HG03103 (cell line): Measurements from ENCODE around the gene HS2ST1.

Experiments used
- ATAC-seq: cut with Tn5 transposase; IDR thresholded peaks from one replicate; pipeline ENCODE4 v1.9.1; 2021; ENCODE audit warnings: low read depth; ENCODE audit not compliant: unreplicated experiment

HS2ST1 gene

DNA sequence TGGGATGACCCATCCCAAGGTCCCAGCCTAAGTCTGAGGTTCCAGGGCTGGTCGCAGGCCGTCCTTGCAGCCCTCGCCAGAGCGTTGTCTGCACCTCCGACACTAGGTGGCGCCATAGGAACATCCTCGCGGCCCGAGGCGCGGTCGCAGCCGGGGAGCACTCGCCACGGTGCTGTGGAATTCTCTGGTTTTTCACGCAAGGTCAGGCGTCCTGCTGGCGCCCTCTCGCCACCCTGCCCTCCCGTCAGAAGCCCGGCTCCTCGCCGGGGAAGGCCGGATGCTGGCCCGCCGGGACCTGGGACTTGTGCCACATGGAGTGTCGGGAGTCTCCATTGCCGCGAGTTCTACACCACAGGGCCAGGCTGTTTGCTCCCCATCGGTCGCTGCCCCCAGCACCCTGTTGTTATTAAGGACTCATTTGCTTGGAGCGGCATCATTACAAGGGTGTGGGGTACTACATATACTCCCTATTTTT, 217.4 kb downstream of the HS2ST1 start:
- ATAC-seq: peak; percentile 95

DNA sequence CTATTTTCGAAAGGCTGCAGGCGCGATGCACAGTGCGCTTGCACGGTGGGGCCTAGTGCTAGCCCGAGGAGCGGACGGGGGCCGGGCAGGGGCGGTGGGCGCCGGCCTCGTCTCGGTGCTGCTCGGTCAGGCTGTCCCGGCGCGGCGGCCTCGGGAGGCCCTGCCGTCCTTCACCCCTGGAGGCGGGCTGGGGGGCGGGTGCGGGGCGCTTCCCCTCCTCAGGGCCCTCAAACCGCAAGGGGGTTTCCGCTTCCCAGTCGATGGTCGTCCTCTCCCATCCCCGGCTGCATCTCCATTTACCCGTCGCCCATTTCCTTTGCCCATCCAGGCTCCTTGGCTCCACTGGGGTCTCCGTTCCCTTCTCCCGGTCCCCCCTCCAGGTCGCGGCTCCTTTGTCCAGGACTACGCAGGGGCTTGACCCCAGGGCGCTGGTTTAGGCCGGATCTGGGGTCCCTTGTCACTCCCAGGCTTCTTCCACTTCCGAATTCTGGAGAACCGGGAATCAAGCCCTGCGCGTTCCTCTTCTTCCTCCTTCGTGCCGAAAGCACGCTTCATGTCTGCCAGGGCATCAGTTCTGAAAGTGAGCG, 217.9 kb downstream of the HS2ST1 start:
- no peak for ATAC-seq

DNA sequence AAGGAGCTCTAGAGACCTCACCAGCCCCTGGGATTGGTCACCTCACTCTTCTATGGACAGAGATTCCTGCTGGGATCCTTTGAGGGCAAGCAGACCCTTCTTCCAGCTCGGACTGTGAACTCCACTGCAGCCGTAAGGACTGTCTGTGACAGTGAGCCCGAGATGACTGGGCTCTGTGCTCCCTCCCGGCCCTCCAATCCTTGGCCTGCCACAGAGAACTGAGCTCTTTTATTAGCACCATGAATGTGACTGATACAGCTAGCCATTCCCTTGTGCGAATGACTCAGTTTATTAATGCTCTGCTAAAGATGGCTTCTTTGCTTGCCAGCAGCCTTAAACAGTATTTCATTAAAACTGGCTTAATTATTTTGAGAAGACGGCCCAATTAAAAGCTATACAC, 219.6 kb downstream of the HS2ST1 start:
- no peak for ATAC-seq

DNA sequence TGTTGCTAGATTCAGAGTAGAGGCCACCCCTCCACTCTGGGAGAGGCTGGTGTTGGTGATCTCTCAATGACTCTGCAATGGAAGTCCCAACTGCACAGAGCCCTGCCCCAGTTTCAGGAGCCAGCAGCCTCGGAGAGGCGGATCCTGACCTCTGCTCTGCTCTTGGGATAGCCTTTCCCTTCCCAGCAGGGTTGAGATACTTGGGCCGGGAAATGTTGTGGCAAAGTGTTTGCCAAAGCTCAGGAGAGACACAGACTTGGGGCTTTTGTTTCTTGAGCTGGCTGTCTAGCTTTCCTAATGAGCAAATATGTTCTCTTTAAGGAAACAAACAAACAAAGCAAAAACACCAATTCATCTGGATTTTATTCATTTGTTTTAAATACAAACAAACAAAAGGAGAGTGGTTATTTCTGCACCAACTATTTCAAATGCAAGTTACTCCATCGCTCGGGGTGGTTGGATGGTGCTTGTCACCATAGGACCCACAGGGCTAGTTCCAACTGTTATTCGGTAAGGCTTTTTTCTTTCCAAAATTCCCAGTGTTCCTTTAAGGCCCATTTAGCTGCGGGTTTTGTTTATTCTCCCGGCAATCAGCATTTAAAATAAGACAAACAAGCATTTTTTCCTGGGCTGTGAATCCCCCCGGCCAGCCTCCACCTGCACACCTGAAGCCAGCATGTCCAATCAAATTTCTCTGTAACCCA, 220.3 kb downstream of the HS2ST1 start:
- ATAC-seq: no peak

DNA sequence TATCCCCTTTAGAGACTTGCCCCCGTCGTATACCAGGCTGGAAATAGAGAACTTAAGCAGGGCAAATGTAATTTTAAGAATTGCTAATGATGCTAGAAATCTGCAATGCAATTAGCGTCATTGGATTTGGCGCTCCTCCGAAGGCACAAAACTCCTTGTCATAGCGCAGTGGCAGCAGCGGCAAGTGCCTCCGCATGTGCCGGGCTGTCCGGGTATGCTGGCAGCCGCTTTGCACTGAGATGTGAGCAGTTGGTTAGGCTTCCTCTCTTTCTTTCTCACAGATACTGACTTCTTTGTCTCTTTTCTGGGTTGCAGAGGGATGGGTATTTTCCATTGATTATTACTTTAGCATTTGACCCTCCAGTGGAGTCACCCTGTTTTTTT, 220.9 kb downstream of the HS2ST1 start:
- no peak for ATAC-seq

DNA sequence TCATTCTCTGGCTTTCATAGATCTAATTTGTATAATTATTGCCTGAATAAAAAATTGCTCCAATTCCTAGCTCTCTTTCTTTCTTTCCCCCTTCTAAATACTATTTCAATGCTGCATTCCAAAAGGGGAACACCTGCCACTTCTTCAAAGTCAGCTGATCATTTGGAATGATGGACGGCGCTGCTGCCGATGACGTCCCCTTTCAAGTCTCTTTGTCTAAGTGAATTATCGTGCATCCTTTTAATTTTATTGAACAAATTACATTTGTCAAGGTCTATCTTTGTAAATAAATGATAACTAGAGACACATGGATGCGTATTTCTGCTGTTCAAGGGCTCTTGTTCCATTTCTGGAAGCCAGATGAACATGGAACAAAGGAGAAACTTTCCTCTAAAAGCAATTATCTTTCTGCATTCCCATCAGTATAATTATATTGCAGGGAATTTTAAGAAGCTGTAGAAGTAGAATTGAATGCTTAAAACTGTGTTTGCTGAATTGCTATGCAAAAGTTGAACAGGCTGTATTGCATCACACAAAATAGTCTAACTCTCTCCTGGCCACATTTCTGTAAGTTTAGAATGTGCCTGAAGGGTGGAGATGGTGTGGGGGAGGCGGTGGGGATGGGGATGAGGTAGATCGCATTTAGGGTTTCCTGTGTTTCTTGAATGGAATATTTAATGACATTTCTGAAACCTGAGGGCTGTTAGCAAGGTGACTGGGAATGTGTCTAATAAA, 222.3 kb downstream of the HS2ST1 start:
- ATAC-seq: no peak

DNA sequence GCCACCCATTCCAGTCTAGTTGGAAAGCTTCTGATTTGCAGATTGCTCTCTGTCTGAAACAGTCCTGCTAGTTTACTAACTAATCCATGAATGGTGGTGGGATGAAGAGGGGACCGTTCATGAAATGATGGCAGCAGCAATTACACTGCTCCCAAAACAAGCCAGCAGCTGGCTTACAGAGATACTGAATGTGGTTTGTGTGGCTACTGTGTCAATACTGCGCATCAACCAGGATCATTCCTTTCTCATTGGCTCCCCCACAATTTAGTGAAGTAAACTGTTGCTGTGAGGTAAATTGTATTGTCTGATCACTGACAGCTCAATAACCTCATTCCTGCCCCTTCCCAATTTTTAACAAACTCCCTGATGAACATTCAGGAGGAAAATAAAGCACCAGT, 222.9 kb downstream of the HS2ST1 start:
- ATAC-seq: no peak

DNA sequence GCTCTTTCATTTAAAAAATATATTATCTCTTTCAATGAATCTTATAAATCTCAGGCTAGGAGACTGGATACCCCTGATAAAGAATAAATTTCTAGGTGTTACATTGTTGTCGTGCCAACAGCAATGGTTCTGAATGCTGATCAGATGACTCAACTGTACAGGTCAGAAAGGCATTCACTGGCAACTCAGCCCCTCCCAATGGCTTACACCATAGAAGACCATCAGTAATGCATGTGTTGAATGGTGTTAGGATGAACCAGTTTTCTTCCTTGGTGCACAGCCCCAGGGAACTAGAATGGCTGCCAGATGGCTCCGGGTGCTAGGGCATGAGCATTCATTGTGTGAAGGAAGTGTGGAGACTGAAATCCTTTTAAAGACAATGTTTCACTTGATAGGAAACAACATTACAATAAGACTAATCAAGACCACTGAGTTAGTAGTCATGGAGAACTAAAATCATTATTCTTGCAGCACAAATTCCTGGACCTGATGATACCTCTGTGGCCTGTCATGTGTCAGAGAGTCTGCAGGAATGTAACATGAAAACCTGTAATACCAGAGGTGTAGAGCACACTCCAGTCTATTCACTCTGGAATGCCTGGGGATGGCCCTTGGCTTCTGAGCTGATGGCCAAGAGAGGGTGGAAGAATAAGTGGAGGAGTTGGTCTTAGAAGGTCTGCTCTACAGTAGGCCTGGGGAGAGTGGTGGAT, 226.6 kb downstream of the HS2ST1 start:
- no peak for ATAC-seq

DNA sequence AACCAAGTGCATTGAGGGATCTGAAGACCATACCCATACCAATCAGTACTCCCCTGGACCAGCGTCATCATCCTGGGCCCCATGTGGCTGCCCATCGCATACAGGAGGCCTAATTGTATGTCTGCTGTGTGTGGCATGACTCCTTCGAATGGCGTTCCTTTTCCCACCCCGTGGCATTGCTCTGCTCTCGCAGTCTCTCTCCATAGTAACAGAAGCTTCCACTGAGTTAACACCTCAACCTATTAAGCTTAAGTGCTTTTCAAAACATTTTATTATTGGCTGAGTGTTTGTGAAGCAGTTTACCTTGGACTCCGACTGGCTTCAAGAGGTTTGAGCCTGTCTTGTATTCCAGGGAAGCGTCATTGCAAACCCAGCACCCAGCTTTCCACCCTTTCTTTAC, 227.1 kb downstream of the HS2ST1 start:
- ATAC-seq: no peak

DNA sequence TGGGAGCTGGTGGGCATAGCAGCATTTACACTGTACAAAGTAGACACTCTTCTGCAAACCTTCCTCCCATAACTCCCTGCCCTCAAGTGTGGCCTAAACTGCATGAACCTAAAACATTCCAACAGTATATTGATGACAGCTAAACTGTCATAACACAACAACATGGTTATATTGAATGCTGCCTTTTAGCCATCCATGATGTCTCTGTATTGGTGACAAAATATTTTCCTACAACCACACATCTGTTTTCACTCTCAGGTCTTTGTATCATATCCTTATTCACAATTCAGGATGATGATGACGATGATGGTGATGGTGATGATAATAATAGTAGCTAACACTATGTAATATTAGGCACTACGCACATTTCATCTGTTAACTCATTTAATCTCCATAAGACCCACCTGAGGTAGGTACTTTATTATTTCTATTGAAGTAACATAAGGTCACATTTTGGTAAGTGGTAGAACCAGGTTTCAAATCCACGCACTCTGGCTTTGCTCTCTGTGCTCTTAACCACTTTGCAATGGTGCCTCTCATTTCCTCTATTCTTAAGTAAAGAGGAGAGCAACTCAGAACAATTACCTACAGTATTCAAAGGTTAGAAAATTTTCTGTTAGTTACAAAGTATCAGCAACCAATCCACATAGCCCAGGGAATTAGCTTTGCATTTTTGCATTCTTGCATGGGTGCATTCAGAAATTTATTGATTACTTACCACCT, 229.1 kb downstream of the HS2ST1 start:
- no peak for ATAC-seq

DNA sequence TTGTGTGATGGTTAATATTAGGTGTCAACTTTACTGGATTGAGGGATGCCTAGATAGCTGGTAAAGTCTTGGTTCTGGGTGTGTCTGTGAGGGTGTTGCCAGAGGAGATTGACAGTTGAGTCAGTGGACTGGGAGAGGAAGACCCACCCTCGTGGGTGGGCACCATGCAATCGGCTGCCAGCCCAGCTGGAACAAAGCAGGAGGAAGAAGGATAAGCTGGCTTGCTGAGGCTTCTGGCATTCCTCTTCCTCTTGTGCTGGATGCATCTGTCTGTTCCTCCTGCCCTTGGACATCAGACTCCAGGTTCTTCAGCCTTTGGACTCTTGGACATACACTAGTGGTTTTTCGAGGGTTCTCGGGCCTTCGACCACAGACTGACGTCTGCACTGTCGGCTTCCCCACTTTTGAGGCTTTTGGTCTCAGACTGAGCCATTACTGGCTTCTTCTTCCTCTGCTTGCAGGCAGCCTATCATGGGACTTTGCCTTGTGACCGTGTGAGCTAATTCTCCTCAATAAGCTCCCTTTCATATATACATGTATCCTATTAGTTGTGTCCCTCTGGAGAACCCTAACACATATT, 230.0 kb downstream of the HS2ST1 start:
- no peak for ATAC-seq

DNA sequence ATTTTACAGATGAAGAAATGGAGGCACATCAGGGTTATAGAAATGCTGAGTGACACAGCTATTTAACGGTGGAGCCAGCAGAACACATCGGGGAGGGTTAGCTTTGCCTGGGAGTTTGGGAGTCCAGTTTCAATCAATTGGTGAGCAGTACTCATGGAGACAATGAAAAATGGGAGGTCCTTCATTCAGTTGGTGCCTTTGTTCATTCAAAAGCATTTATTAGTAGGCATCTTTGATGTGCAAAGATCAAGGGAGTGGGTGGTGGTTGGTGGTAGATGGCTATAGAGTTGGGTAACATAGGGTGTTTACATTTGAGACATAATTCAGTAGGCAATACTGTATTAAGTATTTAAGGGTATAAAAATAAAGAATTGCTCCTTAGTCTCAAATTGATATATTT, 230.5 kb downstream of the HS2ST1 start:
- ATAC-seq: no peak

DNA sequence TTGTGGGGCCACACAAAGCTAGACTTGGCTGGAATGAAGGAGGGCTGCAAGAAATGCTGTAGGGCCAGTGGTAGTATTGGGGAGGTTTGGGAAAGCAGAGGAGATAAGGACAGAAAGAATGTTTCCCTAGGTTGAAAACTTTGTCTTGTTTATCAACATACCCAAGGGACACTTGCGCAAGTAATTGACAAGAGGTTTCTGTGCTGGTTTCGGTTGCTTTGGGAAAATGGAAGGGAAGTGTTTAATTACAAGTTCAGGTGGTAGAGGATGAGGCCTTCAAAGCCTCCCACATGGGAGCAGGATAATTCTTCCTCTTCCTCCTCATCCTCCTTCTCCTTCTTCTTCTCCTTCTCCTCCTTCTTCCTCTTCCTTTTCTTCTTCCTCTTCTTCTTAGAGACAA, 232.1 kb downstream of the HS2ST1 start:
- no peak for ATAC-seq

DNA sequence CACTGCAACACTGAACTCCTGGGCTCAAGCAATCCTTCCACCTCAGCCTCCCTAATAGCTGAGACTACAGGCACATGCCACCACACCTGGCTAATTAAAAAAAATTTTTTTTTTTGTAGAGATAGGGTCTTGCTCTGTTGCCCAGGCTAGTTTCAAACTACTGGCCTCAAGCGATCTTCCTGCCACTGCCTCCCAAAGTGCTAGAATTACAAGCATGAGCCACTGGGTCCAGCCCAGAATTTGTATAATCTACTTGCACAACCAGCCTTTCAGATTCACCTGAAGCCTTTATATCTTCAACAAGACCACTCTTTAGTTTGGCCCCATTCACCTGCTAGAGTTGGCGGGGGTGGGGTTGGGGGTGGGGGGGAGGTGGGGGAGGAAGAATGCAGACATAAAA, 232.6 kb downstream of the HS2ST1 start:
- ATAC-seq: no peak

DNA sequence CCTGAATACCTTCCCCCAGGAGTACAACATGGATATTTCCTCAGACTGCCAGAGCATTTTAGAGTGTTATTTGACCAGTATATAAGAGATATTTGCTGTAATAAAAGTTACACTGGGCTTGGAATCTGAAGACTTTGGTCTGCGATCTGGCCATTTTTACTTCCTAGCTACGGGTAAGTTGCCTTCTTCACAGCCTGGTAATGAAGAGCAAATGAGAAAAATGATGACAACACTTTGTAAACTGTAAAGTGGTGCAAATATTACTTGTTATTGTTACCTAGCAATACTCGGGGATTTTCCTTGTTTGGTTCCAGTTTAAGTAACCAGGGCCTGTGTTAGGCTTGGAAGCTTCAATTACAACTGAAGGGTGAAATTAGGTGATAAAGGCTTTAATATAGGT, 233.4 kb downstream of the HS2ST1 start:
- ATAC-seq: no peak

DNA sequence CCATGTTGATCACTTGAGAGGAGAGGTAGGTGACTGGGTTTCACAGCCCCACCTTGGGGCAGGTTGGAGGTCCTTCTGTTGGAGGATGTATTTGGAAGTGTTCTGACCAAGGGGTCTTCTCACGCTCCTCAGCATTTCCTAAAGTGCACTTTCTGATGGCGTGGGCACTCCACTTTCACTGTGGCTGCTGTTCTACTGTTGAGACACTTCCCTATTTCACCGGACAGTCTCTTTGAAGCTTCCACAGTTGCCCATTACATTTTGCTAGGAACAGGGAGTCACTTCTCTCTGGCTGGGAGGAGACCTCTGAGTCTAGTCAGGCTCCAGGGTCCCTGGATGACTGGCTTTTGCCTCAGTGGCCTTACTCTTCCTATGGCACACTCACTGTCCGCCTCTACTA, 234.2 kb downstream of the HS2ST1 start:
- no peak for ATAC-seq

DNA sequence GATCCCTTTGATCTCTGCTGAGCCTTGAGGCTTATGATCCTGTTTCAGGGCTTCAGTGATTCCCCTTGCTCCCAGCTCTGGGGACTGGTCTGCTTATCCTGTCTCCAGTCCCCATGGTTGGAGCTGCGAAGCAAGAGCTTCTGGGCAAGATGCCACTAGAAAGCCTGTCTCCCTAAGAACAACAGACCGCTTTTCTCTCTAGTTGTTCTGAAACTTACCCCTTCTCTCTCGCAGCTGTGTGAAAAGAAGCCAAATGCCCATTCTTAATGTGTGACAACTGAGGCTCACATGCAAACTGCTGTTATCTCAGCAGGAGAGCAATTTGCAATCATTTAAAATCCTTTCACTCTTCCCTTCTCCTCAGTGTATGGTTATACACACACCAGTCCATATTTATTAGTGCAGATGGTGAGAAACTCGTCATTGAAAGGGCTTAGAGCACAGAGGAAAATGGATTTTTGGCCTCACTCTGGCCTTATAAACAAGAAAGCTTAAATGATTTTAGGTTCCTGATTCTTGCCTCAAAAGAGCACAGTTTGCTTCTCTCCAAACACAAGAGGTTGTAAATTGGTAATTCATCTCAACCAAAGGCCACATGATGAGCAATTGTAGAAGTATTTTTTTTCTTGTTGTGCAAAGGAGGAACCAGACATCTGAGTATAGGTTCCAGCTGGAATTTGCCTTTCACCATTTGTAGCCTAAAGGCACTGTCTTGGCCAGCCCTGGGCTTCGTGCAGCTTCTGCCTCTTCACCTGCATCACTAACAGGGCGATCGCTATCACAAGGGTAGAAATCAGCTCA, 235.0 kb downstream of the HS2ST1 start:
- ATAC-seq: no peak

DNA sequence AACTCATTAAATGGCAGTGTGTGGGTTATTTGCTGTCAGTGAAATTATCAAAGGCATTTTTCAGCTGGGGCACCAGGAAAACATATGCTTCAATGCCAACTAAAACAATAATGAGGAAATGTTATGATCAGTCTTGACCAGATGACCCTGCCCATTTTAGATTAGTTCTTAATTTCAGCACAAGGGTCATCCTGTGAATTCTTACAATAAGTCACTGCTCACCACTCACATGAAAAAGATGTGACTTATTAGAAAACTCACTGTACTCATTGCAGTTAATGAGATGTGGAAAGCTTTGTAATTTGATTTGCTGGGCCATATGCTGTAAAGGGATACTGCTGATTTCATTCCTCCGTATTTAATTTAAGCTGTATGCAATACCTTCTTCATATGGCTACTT, 235.7 kb downstream of the HS2ST1 start:
- ATAC-seq: no peak
